SU-DHL-6 (cell line): ENCODE data around the gene UNC5A.

Experiments used
- H2AFZ ChIP-seq: fragments of 200-600 bp; sonication (generic); 2 replicates; pipeline ENCODE4 v1.6.1; 2014; ENCODE audit warnings: low read depth, mild to moderate bottlenecking, moderate library complexity, mixed read lengths, antibody characterized with exemption, low read length; ENCODE audit not compliant: severe bottlenecking
- H3F3A ChIP-seq: fragments of 200-600 bp; shearing (Covaris generic); 2 replicates; pipeline ENCODE4 v1.6.0; 2016; ENCODE audit warnings: antibody characterized with exemption, mild to moderate bottlenecking; ENCODE audit not compliant: insufficient read depth
- H3K27ac ChIP-seq: fragments of 200-600 bp; sonication (generic); 2 replicates; pipeline ENCODE4 v1.5.1; 2016; ENCODE audit warnings: low read depth, mild to moderate bottlenecking, low read length, moderate library complexity, mixed read lengths
- H3K27me3 ChIP-seq: fragments of 200-600 bp; sonication (generic), shearing (Covaris generic); 2 replicates; pipeline ENCODE4 v1.6.0; 2014; ENCODE audit warnings: mild to moderate bottlenecking, low read length
- H3K36me3 ChIP-seq: fragments of 200-600 bp; sonication (generic); 2 replicates; pipeline ENCODE4 v1.6.1; 2014; ENCODE audit warnings: mild to moderate bottlenecking, low read length, mixed read lengths
- H3K4me2 ChIP-seq: fragments of 300-600, 200-600 bp; shearing (Covaris generic), sonication (generic); 2 replicates; pipeline ENCODE4 v1.6.0; 2014; ENCODE audit warnings: low read length, low read depth, mild to moderate bottlenecking; ENCODE audit not compliant: poor library complexity, severe bottlenecking
- H3K4me3 ChIP-seq: fragments of 200-600 bp; sonication (generic); 2 replicates; pipeline ENCODE4 v1.5.1; 2014; ENCODE audit warnings: antibody characterized with exemption, low read length, mild to moderate bottlenecking, mixed read lengths; ENCODE audit not compliant: insufficient read depth, poor library complexity, severe bottlenecking
- H3K79me2 ChIP-seq: fragments of 200-600 bp; sonication (generic); 2 replicates; pipeline ENCODE4 v1.6.1; 2014; ENCODE audit warnings: mild to moderate bottlenecking, low read length, moderate library complexity; ENCODE audit not compliant: insufficient read depth
- H3K9ac ChIP-seq: fragments of 200-600 bp; sonication (generic); 2 replicates; pipeline ENCODE4 v1.7.0; 2014; ENCODE audit warnings: mild to moderate bottlenecking, low read length
- H3K9me2 ChIP-seq: fragments of 200-600 bp; sonication (generic); replicated peaks from 2 replicates; pipeline ENCODE4 v1.6.1; 2014; ENCODE audit warnings: low read length; ENCODE audit not compliant: insufficient read depth
- H3K9me3 ChIP-seq: fragments of 200-600 bp; sonication (generic); 2 replicates; pipeline ENCODE4 v1.6.1; 2014; ENCODE audit warnings: low read length, mixed read lengths; ENCODE audit not compliant: insufficient read depth
- H4K20me1 ChIP-seq: fragments of 200-600 bp; sonication (generic); 2 replicates; pipeline ENCODE4 v1.6.1; 2014; ENCODE audit warnings: low read depth, mild to moderate bottlenecking, antibody characterized with exemption, low read length, moderate library complexity, mixed read lengths
- EZH2phosphoT487 ChIP-seq: fragments of 200-600 bp; sonication (generic), shearing (Covaris generic); conservative IDR thresholded peaks from 2 replicates; pipeline ENCODE4 v1.6.1; 2018; ENCODE audit warnings: mild to moderate bottlenecking, antibody characterized with exemption, low read length, moderate library complexity, mixed read lengths
- TF ChIP-seq, protein P1 (sequence below): fragments of 200-600 bp; sonication (generic); IDR thresholded peaks from one replicate; pipeline ENCODE4 v1.5.1; 2017; ENCODE audit warnings: antibody characterized with exemption, mild to moderate bottlenecking, low read length, moderate library complexity; ENCODE audit not compliant: insufficient read depth, poor library complexity, severe bottlenecking

The UNC5A gene

GRCh38 chr5:176847148-176847547 is 36.8 kb downstream of the UNC5A start:
- H3K36me3 ChIP-seq, result no peaks in the 10 kb centered on the region

GRCh38 chr5:176847726-176848290 is 37.4 kb downstream of the UNC5A start:
- no peak overlapping the region for H3K4me3 ChIP-seq
- no peaks in the 10 kb centered on the region for H3K27me3 ChIP-seq
- no peaks in the 10 kb centered on the region for H3K9me2 ChIP-seq
- H4K20me1 ChIP-seq, result no peaks in the 10 kb centered on the region
- H3K9me3 ChIP-seq, result no peaks in the 10 kb centered on the region
- no peak overlapping the region for H2AFZ ChIP-seq
- H3F3A ChIP-seq, result no peaks in the 10 kb centered on the region
- no peaks in the 10 kb centered on the region for H3K79me2 ChIP-seq
- no peak for TF ChIP-seq EZH2phosphoT487
- TF ChIP-seq, protein P1, sequence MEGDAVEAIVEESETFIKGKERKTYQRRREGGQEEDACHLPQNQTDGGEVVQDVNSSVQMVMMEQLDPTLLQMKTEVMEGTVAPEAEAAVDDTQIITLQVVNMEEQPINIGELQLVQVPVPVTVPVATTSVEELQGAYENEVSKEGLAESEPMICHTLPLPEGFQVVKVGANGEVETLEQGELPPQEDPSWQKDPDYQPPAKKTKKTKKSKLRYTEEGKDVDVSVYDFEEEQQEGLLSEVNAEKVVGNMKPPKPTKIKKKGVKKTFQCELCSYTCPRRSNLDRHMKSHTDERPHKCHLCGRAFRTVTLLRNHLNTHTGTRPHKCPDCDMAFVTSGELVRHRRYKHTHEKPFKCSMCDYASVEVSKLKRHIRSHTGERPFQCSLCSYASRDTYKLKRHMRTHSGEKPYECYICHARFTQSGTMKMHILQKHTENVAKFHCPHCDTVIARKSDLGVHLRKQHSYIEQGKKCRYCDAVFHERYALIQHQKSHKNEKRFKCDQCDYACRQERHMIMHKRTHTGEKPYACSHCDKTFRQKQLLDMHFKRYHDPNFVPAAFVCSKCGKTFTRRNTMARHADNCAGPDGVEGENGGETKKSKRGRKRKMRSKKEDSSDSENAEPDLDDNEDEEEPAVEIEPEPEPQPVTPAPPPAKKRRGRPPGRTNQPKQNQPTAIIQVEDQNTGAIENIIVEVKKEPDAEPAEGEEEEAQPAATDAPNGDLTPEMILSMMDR, result no peak
- no peak overlapping the region for H3K27ac ChIP-seq
- H3K36me3 ChIP-seq, result no peaks in the 10 kb centered on the region
- no peak overlapping the region for H3K4me2 ChIP-seq
- no peak overlapping the region for H3K9ac ChIP-seq

More at GRCh38 chr5:176847148-176847547, 36.8 kb downstream of the UNC5A start:
- no peak overlapping the region for H3K27ac ChIP-seq
- H3F3A ChIP-seq, result no peaks in the 10 kb centered on the region
- H4K20me1 ChIP-seq, result no peaks in the 10 kb centered on the region
- no peak overlapping the region for H3K4me2 ChIP-seq
- TF ChIP-seq, protein P1, result no peak
- no peak for TF ChIP-seq EZH2phosphoT487
- H3K9ac ChIP-seq, result no peak overlapping the region
- H2AFZ ChIP-seq, result no peak overlapping the region
- no peaks in the 10 kb centered on the region for H3K27me3 ChIP-seq
- no peaks in the 10 kb centered on the region for H3K9me3 ChIP-seq
- H3K79me2 ChIP-seq, result no peaks in the 10 kb centered on the region
- no peaks in the 10 kb centered on the region for H3K9me2 ChIP-seq
- no peak overlapping the region for H3K4me3 ChIP-seq

DNA sequence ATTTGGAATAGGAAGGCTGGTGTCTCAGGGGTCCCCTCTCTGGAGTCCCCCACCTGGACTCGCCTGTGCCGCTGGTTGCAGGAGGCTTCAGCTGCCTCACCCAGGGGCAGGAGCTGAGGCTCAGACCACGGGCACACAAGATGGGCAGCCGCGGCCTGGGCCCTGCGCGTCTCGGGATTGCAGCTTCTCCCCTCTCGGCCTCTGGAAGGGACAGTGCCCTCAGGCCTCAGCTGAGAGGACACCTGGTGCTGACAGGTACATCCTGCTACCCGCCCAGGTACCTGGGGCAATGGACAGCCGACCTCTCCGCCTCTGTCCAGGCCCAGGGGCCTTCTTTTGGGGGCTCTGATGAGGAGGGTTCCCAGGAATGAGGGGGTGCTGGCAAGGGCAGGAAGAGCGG is 38.3 kb downstream of the UNC5A start:
- Histone ChIP-seq H3K4me2 (no peak overlapping the region), H3K36me3 (no peaks in the 10 kb centered on the region), H3K4me3 (no peak overlapping the region), H3K9ac (no peak overlapping the region), H2AFZ (no peak overlapping the region), H3K79me2 (no peaks in the 10 kb centered on the region), H3K9me3 (no peaks in the 10 kb centered on the region), H3K27ac (no peak overlapping the region), H3K27me3 (no peaks in the 10 kb centered on the region), H3F3A (no peaks in the 10 kb centered on the region), H4K20me1 (no peaks in the 10 kb centered on the region), H3K9me2 (no peaks in the 10 kb centered on the region)
- TF ChIP-seq, protein P1, result no peak
- TF ChIP-seq EZH2phosphoT487, result no peak
